Skin of body (tissue), 2 donors: ENCODE measurements around the gene HJURP. TPM values are rescaled to one million over a fixed set of nuclear protein-coding genes. Genes with fewer than 3 reads are reported as not detected.
"Not testable (repeated sequence)": the region's sequence is repeated elsewhere in the genome, so short reads cannot be mapped to it uniquely, and the experiment has no call there.

Experiments
- DNase-seq: peaks from one replicate; lab custom pipeline; 2025; lab: John Stamatoyannopoulos, UW
- total RNA-seq: library from RNA; depleted of rRNA; stranded (reverse); fragments of >200 nt; gene quantifications from one replicate; pipeline ENCODE4 v1.2.3, GENCODE V29; 2014

The HJURP gene, protein sequence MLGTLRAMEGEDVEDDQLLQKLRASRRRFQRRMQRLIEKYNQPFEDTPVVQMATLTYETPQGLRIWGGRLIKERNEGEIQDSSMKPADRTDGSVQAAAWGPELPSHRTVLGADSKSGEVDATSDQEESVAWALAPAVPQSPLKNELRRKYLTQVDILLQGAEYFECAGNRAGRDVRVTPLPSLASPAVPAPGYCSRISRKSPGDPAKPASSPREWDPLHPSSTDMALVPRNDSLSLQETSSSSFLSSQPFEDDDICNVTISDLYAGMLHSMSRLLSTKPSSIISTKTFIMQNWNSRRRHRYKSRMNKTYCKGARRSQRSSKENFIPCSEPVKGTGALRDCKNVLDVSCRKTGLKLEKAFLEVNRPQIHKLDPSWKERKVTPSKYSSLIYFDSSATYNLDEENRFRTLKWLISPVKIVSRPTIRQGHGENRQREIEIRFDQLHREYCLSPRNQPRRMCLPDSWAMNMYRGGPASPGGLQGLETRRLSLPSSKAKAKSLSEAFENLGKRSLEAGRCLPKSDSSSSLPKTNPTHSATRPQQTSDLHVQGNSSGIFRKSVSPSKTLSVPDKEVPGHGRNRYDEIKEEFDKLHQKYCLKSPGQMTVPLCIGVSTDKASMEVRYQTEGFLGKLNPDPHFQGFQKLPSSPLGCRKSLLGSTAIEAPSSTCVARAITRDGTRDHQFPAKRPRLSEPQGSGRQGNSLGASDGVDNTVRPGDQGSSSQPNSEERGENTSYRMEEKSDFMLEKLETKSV
- 6.6 TPM for total RNA-seq

DNA sequence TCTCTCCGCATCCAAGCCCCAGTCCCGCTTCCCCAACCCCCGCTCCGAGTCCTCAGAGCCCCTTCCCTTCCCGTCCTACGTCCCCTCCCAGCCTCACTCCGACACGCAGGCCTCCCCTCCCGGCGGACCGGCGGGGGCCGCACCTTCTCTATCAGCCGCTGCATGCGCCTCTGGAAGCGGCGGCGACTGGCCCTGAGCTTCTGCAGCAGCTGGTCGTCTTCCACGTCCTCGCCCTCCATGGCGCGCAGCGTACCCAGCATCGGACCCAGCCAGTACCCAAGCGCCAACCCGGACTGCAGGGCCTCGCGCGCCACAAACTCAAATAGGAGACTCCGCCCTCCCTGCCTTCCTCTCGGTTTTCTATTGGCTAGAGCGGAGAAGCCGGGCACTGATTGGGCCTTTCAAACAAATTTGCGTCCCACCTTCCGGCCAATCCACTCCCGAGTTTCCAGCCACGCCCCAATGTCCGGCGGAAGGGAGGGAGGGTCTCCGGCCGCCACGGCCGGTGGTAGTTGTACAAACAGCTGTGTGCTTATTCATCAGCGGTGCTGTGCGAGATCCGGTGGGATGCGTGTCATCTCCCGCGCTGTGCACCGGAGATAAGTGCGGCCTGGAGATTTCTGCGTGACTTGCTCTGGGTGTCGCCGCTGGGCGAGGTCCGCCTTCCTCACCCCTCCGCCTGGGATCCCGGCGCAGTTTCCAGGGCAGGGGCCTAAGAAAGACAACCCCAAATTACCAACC is at the start of gene HJURP:
Gene HJURP, minus strand, starts transcription at position 295 of the 741 bp plus-strand sequence. Its CDS starts 35 bp downstream, at position 260.
- peak; percentile 90 for DNase-seq

DNA sequence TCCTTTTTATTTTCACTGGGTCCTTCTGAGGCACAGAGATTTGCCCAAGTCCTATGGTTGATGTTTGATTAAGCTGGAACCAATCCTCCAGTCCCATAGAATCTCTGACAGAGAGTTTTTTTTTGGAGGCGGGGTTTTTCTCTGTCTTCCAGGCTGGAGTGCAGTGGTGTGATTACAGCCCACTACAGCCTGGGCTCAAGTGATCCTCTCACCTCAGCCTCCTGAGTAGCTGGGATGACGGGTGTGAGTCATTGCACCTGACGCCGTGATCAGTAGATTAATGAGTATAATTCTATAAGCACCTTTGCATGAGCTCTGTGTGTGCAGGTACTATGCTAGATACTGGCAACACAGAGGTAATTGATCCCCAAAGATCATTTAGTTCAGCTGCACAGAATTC is 47.5 kb upstream of the HJURP start:
- DNase-seq = no peak

- DNase-seq = no peak
Measured at GRCh38 chr2:233901367-233901766, 47.0 kb upstream of the HJURP start.

DNA sequence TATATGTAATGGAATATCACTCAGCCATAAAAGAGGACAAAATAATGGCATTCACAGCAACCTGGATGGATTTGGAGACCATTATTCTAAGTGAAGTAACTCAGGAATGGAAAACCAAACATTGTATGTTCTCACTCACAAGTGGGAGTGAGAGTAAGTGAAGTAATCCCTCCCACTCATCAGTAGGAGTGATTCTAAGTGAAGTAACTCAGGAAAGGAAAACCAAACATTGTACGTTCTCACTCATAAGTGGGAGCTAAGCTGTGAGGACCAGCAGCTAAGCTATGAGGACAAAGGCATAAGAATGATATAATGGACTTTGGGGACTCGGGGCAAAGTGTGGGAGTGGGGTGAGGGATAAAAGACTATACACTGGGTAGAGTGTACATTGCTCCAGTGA is 41.9 kb upstream of the HJURP start:
- not testable (repeated sequence) for DNase-seq

DNA sequence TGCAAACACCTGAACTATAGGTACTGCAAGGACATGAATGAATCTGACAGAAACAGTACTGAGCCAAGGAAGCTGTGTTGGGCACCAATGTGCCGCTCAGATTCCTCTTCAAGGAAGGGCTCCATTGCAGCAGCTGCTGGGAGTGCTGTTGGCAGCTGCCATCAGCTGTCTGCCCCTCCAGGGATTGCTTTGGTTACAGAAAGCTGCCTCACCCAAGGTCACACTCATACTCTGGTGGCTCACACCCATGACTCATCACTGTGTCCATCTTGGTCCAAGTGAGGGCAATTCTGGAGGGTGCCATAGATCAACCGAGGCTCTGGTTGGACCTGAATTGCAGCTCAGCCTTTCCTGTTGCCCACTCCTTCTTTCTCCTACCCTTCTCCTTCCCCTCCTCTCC is 38.5 kb upstream of the HJURP start:
- DNase-seq = no peak

- DNase-seq = no peak
Measured at GRCh38 chr2:233882353-233882752, 28.0 kb upstream of the HJURP start.

GRCh38 chr2:233872125-233872524 is 17.8 kb upstream of the HJURP start:
- not testable (repeated sequence) for DNase-seq

GRCh38 chr2:233871432-233871831 is 17.1 kb upstream of the HJURP start:
- DNase-seq = no peak

- DNase-seq = no peak
Measured at GRCh38 chr2:233867993-233868532, 13.7 kb upstream of the HJURP start, which contains the start of gene MSL3B. Gene MSL3B, minus strand, starts transcription at chr2:233868386.

DNA sequence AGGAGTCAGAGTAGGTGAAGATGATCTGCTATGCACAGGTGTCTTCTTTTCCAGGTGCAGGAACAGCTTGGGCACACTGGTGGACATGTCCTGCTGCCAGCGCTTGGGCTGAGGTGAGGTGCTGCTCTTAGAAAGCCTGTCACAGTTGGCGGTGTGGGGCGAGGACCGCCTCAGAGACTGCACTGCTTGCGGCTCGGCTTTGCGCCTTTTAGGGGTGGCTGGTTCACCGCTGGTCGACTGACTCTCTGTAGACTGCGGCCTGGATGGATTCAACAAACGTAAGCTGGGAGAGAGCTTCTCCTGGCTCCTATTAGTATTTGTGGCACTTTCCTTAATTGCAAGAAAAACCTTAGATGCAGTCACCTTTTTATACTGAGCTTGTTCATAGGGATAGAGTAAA is 12.1 kb upstream of the HJURP start:
- DNase-seq = no peak

- no peak for DNase-seq
Measured at GRCh38 chr2:233865838-233866237, 11.5 kb upstream of the HJURP start.

DNA sequence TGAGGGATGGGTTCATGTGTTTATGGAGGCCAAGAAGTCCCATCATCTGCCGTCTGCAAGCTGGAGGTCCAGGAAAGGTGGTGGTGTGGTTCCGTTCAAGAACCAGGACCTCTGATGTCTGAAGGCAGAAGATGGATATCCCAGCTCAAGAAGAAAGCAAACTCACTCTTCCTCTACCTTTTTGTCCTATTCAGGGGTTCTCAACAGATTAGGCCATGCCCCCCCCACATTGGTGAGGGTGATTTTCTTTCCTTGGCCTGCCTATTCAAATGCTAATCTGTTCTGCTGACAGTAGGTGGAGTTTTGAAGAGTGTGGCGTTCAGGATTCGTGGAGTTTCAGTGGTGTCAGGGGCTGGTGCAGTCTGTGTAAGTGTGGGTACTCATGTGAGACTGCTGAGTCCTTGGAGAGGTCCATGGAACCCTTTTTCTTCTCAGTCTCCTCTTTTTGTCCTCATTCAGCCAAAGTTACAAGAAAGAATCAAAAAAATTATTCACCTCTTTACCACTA is 8.0 kb upstream of the HJURP start:
- no peak for DNase-seq

DNA sequence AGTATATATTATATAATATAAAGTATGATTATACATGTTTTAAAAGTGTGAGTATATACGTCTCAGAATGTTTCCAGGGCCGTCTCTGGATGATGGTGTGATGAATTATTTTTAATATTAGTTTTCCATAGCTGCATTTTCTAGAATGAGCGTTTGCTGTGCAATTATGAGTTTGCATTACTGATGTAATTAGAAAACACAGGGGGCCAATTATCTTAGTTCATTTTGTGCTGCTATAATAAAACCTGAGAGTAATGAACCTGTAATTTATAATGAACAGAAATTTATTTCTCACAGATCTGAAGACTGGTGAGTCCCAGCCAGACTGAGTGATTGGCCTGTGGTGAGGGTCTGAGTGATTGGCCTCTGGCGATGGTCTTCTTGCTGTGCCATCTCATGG is 4.0 kb upstream of the HJURP start:
- DNase-seq = no peak

GRCh38 chr2:233857511-233858141 is 3.3 kb upstream of the HJURP start:
- DNase-seq = no peak

GRCh38 chr2:233856184-233856583 is 1.8 kb upstream of the HJURP start:
- no peak for DNase-seq

DNA sequence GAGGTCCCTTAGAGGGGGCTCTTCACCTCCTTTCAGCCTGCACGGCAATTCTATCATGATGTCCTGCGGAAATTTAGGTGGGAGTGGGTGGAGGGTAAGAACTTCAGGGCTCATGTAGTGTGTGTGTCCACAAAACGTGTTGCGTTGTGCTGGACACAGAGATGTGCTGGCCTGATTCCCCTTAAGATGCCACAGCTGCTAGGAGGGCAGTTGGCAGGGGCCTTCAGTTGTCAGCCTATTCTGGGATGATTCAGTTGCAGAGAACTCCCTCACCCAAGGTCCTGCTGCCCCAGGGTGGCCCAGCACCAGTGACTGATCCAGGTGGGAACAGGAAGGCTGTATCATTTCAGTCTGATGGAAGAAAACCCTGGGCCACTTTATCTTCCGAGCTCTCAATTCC is 1.0 kb upstream of the HJURP start:
- no peak for DNase-seq

GRCh38 chr2:233853883-233854240 is 473 bp downstream of the HJURP start:
- DNase-seq = no peak

GRCh38 chr2:233853353-233853752 is 982 bp downstream of the HJURP start:
- no peak for DNase-seq

- DNase-seq = no peak
Measured at GRCh38 chr2:233852056-233852455, 2.3 kb downstream of the HJURP start.

DNA sequence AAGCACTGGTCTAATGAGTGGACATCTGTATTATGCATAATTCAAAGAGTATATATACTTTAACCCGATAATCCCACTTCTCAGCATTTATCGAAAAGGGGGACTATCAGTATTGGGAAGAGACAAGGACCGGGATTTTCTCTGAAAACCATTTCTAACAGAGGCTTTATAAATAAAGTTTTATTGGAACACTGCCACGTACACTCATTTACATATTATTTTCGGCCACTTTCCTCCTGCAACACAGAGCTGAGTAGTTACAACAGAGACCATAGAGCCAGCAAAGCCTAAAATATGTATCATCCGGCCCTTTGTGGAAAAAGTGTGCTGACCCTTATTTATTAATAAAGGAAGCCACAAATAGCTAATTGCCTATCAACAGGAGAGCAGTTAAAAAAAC is 3.2 kb downstream of the HJURP start:
- DNase-seq = no peak

- DNase-seq = no peak
Measured at GRCh38 chr2:233850745-233851144, 3.6 kb downstream of the HJURP start.
